8988T (cell line): Measurements from ENCODE around the gene MRPL39.

Experiments
- DNase-seq: peaks from one replicate; pipeline ENCODE4 v3.0.0; 2011

Gene MRPL39

DNA sequence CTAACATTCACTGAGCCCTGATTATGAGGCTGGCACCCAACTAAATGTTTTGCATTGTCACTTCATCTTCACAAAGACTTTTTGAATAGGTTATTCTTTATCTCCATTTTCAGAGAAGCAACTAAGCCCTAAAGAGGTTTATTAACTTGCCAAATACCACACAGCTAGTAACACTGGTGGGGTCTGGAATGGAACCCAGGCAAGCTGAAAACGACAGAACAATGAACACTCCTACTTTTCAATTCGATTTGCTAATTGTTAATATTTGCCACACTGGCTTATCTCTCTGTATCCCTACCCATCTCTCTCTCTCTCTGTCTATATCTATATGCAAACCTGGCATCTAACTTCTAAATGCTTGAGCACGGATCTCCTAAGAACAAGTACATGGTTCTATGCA lies 40.6 kb downstream of the MRPL39 start:
- no peak for DNase-seq

DNA sequence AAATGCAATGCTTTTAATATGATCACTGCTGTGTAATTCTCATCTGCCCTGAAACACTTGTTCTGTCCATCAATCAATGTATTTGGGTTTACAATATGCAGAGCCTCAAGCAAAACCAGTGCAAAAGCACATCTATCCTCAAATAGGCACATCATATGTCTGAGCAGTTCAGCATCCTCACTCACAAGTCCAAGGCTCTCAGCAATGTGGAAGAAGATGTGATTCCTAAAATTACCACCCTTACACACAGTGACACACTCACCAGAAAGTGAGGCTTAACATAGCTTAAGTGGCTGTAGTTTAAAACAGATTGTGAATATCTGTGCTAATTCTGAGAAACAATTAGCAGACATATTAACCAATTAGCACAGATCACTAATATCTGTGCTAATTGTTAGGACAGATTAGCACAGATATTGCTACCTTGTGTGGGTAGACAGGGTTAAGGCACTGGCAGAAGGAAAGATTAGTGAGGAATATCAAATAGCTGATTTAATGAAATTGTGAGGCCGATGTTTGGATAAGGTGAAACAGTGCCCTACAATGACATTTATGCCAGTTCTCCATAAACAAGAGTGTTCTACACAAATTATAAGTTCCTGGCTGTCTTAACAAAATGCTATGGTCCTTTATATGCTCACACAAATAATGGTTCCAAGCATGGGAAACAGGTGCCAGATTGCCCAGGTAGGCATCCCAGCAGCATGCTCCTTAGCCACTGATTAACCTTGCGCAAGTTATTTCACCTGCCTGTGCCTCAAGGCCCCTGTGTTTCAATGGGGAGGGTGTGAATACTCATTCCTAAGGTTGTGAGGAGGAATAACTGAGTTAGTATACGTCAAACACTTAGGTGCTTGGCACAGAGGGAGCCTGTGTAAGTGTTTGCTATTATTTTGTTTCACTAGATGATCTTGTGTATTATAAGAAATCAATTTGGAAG lies 41.7 kb downstream of the MRPL39 start:
- no peak for DNase-seq

DNA sequence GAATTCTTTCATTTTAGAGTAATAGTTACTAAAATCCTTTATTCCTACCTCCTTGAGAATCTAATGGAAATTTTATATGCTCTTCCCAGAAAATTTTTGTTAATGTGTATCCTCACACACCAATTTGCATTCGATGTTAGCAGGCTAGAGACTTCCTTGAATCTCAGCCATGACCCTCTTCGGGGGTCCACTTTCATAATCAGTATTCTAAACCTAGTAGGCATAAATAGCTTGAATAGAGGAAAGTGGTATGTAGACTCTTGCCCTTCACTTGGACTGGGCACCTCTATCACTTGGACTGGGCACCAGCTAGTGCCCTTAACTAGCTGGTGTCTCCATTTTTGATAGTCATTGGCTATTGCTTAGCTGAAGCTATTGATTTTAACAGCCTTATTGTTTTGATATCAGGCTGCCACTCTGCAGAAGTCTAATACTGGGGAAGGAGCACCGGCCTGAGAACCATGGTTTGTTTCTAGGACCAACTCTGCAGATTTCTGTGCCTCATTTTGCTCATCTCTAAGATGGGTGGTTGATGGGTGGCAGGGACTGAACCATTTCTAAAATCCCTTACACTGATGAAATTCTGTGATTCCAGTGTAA lies 42.8 kb downstream of the MRPL39 start:
- DNase-seq: no peak

DNA sequence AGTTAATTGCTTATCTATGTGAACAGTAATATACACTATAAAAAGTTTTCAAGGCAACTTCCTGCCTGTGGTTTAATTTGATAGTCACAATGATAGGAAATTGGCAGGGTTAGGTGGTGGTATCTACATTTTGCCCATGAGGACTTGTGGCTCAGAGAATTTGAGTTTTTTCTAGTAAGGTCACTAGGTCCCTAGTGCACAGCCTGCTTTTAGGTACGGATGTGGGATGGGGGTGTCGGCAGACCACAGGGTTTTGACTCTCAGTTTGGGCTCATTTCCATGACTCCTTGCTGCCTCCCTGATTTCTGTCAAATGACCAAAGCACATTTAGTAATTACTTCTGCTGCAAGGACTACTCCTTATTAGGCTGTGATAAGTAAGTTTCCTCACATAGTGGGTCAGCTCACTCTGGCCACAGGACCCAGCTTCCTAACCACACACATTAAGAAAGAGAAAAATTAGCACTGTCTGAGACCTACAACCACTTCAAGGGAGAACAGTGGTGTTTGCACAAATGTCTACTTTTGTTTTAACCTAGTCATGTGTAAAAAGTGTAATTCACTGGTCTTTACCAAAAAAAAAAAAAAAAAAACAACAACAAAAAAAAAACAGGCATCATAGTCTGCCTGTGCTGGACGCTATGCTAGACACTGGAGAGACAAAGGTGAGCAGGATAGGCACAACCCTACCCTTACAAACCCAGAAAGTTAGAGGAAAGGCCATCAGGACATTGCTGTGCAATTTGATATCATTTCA lies 43.7 kb downstream of the MRPL39 start:
- no peak for DNase-seq

DNA sequence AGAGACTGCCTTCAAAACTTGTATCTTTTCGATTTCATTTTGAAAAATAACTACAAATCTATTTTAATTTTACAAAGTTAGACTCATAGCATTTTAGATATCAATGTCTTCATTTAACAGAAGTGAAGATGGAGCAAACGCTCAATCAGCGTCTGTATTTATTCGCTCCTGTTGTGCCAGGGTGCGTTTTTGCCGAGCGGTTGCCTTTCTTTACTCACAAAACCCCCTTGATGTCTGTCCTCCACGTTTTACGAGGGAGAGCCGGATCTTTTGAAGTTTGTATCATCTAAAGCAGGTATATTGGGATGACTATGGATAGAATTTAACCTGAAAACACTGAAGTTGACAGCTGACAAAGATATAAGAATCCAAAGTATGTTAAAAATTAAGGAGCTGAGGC lies 44.6 kb downstream of the MRPL39 start:
- no peak for DNase-seq

DNA sequence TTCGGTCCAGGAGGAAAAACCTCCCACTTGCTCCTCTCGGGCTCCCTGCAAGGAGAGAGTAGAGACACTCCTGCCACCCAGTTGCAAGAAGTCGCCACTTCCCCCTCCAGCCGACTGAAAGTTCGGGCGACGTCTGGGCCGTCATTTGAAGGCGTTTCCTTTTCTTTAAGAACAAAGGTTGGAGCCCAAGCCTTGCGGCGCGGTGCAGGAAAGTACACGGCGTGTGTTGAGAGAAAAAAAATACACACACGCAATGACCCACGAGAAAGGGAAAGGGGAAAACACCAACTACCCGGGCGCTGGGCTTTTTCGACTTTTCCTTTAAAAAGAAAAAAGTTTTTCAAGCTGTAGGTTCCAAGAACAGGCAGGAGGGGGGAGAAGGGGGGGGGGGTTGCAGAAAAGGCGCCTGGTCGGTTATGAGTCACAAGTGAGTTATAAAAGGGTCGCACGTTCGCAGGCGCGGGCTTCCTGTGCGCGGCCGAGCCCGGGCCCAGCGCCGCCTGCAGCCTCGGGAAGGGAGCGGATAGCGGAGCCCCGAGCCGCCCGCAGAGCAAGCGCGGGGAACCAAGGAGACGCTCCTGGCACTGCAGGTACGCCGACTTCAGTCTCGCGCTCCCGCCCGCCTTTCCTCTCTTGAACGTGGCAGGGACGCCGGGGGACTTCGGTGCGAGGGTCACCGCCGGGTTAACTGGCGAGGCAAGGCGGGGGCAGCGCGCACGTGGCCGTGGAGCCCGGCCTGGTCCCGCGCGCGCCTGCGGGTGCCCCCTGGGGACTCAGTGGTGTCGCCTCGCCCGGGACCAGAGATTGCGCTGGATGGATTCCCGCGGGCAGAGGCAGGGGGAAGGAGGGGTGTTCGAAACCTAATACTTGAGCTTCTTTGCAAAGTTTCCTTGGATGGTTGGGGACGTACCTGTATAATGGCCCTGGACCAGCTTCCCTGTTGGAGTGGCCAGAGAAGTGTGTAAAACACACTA lies 45.3 kb downstream of the MRPL39 start:
- no peak for DNase-seq

DNA sequence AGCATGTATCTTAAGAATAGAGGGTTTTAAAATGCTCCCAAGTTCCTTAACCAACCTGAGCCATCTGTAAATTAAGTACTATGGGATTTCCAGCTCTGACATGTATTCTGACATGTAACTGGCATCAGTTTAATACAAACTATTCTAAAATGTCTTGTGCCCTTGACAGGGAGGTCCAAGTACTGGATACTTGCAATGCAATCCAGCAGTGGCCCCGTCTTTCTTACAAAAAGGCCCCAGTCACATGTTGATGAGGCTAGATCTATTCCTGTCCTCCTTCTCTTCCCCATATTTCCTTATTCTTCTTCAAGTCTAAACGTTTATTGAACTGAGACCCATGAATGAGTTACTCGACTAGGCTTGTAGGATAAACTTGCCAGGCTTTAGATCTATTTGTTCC lies 46.4 kb downstream of the MRPL39 start:
- no peak for DNase-seq

DNA sequence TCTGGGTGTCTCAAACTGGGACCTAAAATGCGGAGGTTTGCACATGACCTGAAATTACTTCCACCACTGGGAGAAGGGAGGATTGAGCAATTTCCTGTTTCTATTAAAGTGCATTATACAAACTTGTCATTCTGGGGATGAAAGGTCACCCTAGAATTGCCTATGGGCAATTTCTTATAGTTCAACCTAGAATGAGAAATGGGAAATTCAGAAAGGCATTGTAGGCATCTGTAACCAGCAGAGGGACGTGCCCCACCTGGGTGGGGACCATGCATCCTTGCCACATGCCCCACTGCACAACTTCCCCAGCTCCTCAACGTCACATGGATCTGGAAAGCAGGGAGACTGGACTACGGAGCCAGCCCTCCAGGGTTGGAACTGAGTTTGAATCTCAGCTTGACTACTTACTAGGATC lies 47.0 kb downstream of the MRPL39 start:
- no peak for DNase-seq

DNA sequence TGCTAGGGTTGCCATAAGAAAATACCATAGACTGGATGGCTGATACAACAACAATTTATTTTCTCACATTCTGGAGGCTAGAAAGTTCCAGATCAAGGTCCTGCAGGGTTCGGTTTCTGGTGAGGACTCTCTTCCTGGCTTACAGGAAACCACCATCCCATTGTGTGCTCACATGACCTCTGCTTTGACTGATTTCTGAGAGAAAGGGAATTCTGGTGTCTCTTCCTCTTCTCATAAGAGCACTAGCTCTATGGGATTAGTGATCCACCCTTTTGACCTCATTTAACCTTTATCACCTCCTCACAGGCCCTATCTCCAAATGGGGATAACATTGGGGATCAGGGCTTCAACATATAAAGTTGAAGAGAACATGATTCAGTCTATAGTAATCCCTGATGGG lies 47.5 kb downstream of the MRPL39 start:
- no peak for DNase-seq

DNA sequence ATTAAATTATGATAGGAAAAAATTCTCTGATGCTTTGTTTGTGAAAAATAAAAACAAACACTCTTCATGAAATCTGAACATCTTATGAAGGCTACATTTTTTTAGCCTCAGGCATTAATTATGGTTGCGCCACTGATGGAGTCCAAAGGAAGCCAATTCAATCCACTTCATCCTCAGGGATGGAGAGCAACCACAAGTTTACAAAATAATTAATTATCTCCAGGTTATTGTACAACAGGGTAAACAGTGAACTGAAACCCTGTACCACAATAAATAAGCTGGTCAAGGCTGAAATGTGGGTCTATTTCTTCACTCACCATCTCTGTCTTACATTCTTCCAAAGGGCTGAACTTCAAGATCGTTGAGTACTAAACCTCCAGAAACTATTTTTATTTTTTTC lies 49.2 kb downstream of the MRPL39 start:
- no peak for DNase-seq

DNA sequence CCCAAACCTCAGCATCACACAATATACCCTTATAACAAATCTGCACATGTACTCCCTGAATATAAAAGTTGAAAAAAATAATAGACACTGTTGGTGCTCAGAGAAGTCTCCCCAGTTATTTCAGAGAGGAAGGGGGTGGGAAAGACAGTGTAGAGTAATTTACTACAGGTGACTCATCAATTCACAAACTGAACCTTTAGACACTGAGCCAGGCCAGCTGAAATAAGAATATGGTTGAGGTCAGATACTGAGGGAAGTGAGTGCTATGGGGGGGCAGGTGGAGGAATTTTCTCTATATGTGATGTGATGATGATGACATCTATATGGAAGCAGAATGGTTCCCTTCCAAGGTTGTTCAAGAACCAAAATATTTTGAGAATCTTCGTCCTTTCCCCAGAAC lies 50.1 kb downstream of the MRPL39 start:
- no peak for DNase-seq

DNA sequence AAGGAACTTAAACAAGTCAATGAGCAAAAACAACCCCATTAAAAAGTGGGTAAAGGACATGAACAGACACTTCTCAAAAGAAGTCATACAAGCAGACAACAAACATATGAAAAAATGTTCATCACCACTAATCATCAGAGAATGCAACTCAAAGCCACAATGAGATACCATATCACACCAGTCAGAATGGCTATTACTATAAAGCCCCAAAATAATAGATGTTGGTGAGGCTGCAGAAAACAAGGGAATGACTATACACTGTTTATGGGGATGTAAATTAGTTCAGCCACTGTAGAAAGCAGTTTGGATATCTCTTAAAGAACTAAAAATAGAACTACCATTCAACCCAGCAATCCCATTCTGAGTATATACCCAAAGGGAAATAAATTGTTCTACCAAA lies 51.2 kb downstream of the MRPL39 start:
- DNase-seq: no peak

DNA sequence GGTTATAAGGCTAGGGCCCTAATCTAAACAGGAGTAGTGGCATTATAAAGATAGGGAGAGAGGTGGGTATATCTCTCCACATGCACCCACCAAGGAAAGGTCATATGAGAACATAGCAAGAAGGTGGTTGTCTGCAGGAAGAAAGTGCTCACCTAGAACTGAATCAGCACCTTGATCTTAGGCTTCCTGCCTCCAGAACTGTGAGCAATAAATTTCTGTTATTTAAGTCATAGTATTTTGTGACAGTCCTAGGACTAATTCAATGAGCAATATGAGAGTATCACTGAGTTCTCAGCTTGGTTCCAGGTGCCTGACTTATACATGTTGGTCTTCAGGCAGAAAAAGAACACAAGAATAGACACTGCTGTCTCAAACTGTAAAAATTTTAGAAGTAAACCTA lies 51.8 kb downstream of the MRPL39 start:
- no peak for DNase-seq

DNA sequence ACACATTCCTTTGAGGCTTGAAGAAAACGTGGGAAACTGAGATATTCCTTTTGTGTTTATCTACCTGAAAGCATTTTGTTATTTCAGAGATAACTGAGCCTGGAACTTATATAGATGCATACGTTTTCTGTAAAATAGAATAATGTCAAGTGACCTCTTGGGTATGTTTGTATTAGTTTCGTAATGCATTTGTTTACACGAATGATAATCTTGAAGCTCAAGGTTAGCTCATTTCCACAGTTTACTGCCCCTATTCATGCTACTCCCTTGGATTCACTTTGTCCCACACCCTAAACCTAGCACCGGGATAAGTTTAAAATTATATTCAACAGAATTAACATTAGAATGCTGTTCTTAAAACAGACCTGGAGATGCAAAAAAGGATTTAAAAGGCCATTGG lies 54.4 kb downstream of the MRPL39 start:
- DNase-seq: no peak

DNA sequence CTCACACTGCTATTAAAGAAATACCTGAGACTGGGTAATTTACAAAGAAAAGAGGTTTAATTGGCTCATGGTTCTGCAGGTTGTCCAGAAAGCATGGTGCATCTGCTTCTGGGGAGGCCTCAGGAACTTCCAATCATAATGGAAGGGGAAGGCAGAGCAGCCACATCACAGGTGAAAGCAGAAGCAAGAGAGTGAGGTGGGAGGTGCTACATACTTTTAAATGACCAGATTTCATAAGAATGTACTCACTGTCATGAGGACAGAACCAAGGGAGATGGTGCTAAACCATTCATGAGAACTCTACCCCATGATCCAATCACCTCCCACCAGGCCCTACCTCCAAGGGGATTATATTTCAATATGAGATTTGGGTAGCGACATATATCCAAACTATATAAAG lies 55.7 kb downstream of the MRPL39 start:
- no peak for DNase-seq

DNA sequence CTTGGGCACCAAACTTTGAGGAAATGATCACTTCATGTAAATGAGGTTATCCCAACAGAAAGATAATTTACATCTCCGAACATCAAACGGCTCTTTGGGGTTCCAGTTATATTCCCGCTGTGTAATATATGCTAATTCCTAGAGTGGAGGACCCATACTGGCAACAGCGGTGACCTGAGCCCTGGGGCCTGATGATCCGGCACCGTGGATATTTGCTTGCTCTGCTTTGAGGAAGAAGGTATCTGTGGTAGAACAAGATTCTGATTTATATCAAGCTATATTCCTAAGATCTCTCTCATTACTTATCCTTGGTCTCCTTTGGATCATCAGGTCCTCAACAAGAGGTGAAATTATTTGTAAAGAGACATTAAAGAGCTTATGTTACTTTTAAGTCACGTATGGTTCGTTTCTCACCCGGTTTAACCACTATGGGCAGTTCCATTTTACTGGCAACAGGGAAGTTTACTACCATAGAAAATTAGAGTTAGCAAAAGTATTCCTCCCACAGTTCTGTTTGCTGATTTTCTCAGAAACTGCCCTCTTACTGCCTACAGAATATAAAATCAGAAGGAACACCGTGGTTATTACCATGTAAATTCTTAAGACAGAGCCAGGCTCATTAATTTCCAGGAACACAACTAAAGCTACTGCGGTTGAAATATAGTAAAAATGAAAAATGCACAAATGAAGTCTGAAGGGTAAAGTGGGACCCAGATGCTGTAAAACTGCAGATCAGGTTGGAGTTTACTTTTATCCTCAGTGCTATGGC lies 56.7 kb downstream of the MRPL39 start:
- no peak for DNase-seq

DNA sequence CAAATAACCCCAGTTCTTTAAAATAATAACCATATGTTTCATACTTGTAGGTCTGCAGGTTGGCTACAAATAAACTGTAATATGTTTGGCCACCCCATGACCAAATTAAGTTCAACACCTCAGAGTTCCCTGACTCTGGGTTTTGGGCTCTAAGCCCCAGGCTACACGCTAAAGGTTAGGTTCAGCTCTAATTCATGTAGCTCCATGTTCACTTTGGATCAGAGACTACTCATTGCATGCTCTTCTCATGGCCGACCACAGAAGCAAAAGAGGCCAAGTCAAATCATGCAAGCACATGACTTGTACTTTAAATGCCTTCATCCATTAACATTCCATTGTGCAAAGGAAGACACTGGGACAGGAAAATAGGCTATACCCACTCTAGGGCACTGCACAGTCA lies 66.2 kb downstream of the MRPL39 start:
- no peak for DNase-seq

DNA sequence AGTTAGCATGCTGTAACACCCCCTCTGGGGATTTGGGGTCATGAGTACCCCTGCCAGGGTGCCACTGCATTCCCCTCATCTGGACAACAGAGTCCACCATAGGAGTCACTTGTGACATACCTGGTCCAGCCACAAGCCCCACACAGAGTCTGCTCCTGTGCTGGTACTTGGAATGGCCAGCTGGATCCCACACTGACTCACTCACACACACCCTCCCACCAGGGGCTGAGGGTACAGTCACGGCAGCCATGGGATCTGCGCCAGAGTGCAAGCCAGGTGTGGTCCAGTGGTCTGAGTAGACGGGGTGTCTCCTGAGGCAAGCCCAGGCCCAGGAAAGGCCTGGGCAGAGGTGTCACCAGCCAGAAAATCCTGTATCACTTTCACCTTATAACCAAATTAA lies 67.7 kb downstream of the MRPL39 start:
- DNase-seq: no peak

DNA sequence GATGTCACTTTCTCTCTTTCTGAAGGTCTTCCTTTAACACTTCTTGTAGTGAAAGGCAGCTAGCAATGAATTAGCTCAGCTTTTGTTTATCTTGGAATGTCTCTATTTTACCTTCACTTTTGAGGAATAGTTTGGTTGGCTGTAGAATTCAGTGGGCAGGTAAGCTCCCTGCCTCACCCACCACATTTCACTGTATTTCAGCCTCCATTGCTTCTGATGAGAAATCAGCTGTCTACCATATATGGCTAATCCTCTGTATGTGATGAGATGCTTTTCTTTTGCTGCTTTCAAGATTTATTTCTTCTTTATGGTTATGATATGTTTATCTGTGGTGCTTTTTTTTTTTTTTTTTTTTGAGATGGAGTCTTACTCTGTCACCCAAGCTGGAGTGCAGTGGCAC lies 70.1 kb downstream of the MRPL39 start:
- DNase-seq: no peak

DNA sequence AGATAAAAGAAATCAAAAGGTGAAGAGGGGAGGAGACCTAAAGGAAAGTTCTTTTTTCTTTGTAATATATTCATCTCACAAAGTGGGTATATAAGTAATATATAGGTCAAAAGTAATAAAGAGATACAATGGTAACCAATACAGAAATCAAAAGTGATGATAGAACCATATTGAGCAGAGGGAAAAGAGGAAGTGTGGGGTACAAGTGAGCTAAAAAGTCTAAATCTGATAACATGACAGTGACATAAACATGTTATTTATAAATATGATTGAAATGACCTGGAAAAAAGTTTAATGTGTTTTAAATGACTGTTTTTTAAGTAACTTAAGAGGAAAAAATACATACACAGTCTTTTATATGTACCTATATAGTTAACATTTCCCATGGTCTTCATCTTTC lies 70.5 kb downstream of the MRPL39 start:
- no peak for DNase-seq

DNA sequence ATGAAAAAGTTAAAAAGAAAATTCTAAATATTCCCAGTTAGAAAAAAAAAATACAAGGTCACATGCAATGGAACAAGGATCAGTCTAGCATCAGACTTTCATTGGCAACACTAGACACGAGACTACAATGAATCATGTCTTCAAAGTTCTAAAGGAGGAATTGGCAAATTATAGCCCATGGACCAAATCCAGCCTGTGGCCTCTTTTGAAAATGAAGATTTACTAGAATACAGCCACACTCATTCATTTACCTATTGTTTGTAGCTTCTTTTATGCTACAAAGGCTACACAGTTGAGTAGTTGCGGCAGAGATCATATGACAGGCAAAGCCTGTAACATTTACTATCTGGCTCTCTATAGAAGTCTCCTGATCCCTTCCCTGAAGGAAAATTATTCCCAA lies 71.4 kb downstream of the MRPL39 start:
- no peak for DNase-seq
